Measurements from ENCODE around the gene C1orf159.

Gene C1orf159

GRCh38 chr1:1130206-1131120 is 14.6 kb upstream of the C1orf159 start:
- DNase-seq: no peak

- no peak for DNase-seq
Measured at GRCh38 chr1:1129381-1129821, 13.5 kb upstream of the C1orf159 start.

- no peak for DNase-seq
Measured at GRCh38 chr1:1128454-1129139, 12.7 kb upstream of the C1orf159 start.

- DNase-seq: no peak
Measured at GRCh38 chr1:1127551-1128451, 11.9 kb upstream of the C1orf159 start.

- no peak for DNase-seq
Measured at GRCh38 chr1:1125945-1126344, 10.1 kb upstream of the C1orf159 start.

- no peak for DNase-seq
Measured at GRCh38 chr1:1124786-1125642, 9.1 kb upstream of the C1orf159 start.

GRCh38 chr1:1124508-1124785 is 8.6 kb upstream of the C1orf159 start:
- no peak for DNase-seq

GRCh38 chr1:1123581-1124507 is 8.0 kb upstream of the C1orf159 start:
- peak; percentile 19 to 23 for DNase-seq

GRCh38 chr1:1122981-1123480 is 7.1 kb upstream of the C1orf159 start:
- DNase-seq: no peak

- peak; percentile 53 to 84 for DNase-seq
Measured at GRCh38 chr1:1122078-1122811, 6.4 kb upstream of the C1orf159 start.

- DNase-seq: no peak
Measured at GRCh38 chr1:1121611-1122077, 5.8 kb upstream of the C1orf159 start.

- DNase-seq: no peak
Measured at GRCh38 chr1:1120866-1121591, 5.1 kb upstream of the C1orf159 start.

GRCh38 chr1:1120096-1120495 is 4.2 kb upstream of the C1orf159 start:
- no peak for DNase-seq

- no peak for DNase-seq
Measured at GRCh38 chr1:1119272-1119890, 3.5 kb upstream of the C1orf159 start.

- DNase-seq: no peak
Measured at GRCh38 chr1:1118876-1119220, 3.0 kb upstream of the C1orf159 start.

- DNase-seq: no peak
Measured at GRCh38 chr1:1118011-1118875, 2.4 kb upstream of the C1orf159 start.

- DNase-seq: no peak
Measured at GRCh38 chr1:1117469-1117831, 1.6 kb upstream of the C1orf159 start.
